ENCODE measurements around the gene TPP1.

DNA sequence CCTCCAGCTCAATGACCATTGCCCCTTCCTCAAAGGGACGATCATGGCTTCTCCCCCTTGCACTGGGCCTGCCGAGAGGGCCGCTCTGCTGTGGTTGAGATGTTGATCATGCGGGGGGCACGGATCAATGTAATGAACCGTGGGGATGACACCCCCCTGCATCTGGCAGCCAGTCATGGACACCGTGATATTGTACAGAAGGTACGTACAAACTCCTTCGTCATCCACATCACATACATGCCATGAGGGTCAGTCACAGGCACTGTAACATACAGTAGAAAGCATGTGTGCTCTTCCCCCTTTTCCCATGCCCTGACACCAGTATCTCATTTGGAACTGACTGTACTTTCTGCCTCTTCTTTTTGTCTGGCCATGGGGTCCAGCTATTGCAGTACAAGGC lies 11.2 kb downstream of the TPP1 start:
- no peak for TF ChIP-seq POLR2AphosphoS5 (IDR thresholded peaks at IDR 0.05; ENCODE audit: low read depth, low read length)
- TF ChIP-seq TAF1 (IDR thresholded peaks at IDR 0.05; ENCODE audit: borderline replicate concordance, low read depth, low read length) = no peak
- TF ChIP-seq POLR2A (IDR thresholded peaks at IDR 0.05; ENCODE audit: low read depth, low read length) = no peak

Measured in GM12892 (cell line).